Neural progenitor cell (in vitro differentiated cells): ENCODE data around the gene GRIP1.

ENCODE experiments used
- EZH2 ChIP-seq: fragments of 200-600 bp; sonication (generic); IDR thresholded peaks from 2 replicates; pipeline ENCODE4 v1.6.1; 2017; ENCODE audit warnings: antibody characterized with exemption, mild to moderate bottlenecking, moderate library complexity
- TF ChIP-seq, protein P1 (sequence below): fragments of 200-600 bp; sonication (generic); IDR thresholded peaks from 2 replicates; pipeline ENCODE4 v1.5.1; 2017; ENCODE audit warnings: antibody characterized with exemption, mild to moderate bottlenecking

DNA sequence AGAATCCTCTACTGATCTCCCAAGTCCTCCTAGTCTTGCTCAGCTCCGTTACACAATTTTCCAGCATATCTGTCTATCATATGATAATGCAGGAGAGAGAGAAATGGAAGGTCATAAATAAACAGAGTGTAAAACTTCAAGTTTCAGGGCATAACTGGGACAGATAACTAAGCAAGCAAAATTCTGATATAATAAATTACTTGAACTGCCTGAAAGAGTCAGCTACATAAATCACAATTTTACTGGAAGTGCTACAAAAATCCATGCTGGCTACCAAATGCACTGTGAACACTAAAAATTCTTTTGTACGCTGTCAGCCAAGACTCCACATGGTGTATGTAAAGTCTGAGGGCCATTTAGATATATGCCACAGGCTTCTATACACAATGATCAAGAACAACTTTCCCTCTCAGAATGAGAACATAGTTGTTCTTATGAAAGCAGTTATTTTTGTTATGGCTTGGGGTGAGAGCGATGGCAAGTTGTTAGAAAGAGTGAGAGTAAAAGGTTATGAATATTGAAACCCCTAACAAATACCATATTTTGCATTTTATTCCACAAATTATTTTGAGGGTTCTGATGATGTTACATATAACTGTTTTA, 41.1 kb downstream of the GRIP1 start:
- TF ChIP-seq, protein P1, sequence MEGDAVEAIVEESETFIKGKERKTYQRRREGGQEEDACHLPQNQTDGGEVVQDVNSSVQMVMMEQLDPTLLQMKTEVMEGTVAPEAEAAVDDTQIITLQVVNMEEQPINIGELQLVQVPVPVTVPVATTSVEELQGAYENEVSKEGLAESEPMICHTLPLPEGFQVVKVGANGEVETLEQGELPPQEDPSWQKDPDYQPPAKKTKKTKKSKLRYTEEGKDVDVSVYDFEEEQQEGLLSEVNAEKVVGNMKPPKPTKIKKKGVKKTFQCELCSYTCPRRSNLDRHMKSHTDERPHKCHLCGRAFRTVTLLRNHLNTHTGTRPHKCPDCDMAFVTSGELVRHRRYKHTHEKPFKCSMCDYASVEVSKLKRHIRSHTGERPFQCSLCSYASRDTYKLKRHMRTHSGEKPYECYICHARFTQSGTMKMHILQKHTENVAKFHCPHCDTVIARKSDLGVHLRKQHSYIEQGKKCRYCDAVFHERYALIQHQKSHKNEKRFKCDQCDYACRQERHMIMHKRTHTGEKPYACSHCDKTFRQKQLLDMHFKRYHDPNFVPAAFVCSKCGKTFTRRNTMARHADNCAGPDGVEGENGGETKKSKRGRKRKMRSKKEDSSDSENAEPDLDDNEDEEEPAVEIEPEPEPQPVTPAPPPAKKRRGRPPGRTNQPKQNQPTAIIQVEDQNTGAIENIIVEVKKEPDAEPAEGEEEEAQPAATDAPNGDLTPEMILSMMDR: no peak
- no peak for TF ChIP-seq EZH2
